HG03064 (cell line): ENCODE results near the gene LRRC7.

Experiments
- ATAC-seq: cut with Tn5 transposase; IDR thresholded peaks from one replicate; pipeline ENCODE4 v1.9.1; 2021; ENCODE audit warnings: low read depth; ENCODE audit not compliant: unreplicated experiment

Gene LRRC7

GRCh38 chr1:69567652-69568420, at the start of gene LRRC7:
Gene LRRC7 (plus strand): TSS chr1:69567922. CDS start chr1:69568640, 718 bp downstream.
- ATAC-seq = no peak

GRCh38 chr1:69519006-69519405, 48.7 kb upstream of the LRRC7 start:
- no peak for ATAC-seq

GRCh38 chr1:69520326-69520725, 47.4 kb upstream of the LRRC7 start:
- ATAC-seq = no peak

- ATAC-seq = no peak
These were observed 44.7 kb upstream of the LRRC7 start for GRCh38 chr1:69523032-69523431.

GRCh38 chr1:69523461-69523860, 44.3 kb upstream of the LRRC7 start:
- ATAC-seq = no peak

GRCh38 chr1:69524015-69524414, 43.7 kb upstream of the LRRC7 start:
- no peak for ATAC-seq

GRCh38 chr1:69527273-69527672, 40.4 kb upstream of the LRRC7 start:
- ATAC-seq = no peak

- ATAC-seq = no peak
These were observed 39.3 kb upstream of the LRRC7 start for GRCh38 chr1:69528376-69528775.

GRCh38 chr1:69533343-69533742, 34.4 kb upstream of the LRRC7 start:
- ATAC-seq = no peak

- ATAC-seq = no peak
These were observed 32.9 kb upstream of the LRRC7 start for GRCh38 chr1:69534829-69535228.

- ATAC-seq = no peak
These were observed 32.2 kb upstream of the LRRC7 start for GRCh38 chr1:69535490-69535889.

- no peak for ATAC-seq
These were observed 27.7 kb upstream of the LRRC7 start for GRCh38 chr1:69540052-69540451.

- no peak for ATAC-seq
These were observed 16.0 kb upstream of the LRRC7 start for GRCh38 chr1:69551476-69552324.

- ATAC-seq = no peak
These were observed 14.0 kb upstream of the LRRC7 start for GRCh38 chr1:69553726-69554125.

GRCh38 chr1:69568421-69569174, 876 bp downstream of the LRRC7 start:
- ATAC-seq = no peak

- no peak for ATAC-seq
These were observed 1.4 kb downstream of the LRRC7 start for GRCh38 chr1:69569175-69569541.

- ATAC-seq = no peak
These were observed 2.0 kb downstream of the LRRC7 start for GRCh38 chr1:69569576-69570328.

- ATAC-seq = no peak
These were observed 2.6 kb downstream of the LRRC7 start for GRCh38 chr1:69570356-69570755.

- no peak for ATAC-seq
These were observed 5.2 kb downstream of the LRRC7 start for GRCh38 chr1:69572921-69573320.

GRCh38 chr1:69573911-69574310, 6.2 kb downstream of the LRRC7 start:
- no peak for ATAC-seq
